HUDEP-2 (cell line): Measurements from ENCODE around the gene HSPG2.
A peak's percentile ranks its signal among the peaks of the same experiment; 100 is the strongest.

Source experiments
- DNase-seq, 76 experiments: peaks; one replicate each; lab custom pipeline; 2025; ENCODE audit not compliant: unreplicated experiment in 76 of 76; lab: John Stamatoyannopoulos, UW

The HSPG2 gene

GRCh38 chr1:21852282-21853130 lies 84.6 kb downstream of the HSPG2 start:
- DNase-seq = peak in 5 of 76 experiments; percentile 20 to 48 (median 23)

DNA sequence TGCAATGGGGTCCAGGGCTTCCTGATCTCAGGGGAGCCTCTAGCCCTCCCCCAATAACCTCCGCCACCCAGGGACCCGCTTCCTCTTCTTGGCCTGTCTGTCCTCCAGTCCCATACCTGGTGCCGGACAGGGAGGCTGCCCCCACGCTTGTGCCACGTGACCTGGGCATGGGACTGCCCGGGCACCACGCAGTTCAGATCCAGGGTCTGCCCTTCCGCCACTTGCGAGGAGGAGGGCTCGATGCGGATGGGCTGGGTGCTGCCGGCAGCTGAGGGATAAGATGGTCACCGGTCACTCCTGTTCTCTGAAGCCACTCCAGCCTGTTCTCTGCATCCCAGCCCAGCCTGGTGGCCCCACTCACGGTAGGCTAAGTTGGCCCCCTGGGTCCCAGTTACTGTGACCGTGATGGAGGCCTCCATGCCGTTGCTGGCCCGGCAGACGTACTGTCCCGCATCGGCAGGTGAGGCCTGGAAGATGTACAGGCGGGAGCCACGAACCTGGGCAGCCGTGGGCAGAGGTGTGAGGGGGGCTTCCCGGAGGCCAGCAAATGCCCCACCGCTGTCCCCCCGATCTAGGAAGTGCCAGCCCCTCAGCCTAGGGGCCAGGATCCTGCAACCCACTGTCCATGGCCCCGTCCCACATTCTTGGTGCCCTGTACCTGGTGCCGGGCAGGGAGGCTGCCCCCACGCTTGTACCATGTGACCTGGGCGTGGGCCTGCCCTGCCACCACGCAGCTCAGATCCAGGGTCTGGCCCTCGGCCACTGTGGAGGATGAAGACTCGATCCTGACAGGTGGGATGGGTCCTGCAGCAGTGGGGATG lies 85.5 kb downstream of the HSPG2 start:
- no peak for DNase-seq

GRCh38 chr1:21849909-21850576 lies 87.1 kb downstream of the HSPG2 start:
- no peak for DNase-seq

- no peak for DNase-seq
These were observed 88.5 kb downstream of the HSPG2 start for GRCh38 chr1:21848524-21849174.

DNA sequence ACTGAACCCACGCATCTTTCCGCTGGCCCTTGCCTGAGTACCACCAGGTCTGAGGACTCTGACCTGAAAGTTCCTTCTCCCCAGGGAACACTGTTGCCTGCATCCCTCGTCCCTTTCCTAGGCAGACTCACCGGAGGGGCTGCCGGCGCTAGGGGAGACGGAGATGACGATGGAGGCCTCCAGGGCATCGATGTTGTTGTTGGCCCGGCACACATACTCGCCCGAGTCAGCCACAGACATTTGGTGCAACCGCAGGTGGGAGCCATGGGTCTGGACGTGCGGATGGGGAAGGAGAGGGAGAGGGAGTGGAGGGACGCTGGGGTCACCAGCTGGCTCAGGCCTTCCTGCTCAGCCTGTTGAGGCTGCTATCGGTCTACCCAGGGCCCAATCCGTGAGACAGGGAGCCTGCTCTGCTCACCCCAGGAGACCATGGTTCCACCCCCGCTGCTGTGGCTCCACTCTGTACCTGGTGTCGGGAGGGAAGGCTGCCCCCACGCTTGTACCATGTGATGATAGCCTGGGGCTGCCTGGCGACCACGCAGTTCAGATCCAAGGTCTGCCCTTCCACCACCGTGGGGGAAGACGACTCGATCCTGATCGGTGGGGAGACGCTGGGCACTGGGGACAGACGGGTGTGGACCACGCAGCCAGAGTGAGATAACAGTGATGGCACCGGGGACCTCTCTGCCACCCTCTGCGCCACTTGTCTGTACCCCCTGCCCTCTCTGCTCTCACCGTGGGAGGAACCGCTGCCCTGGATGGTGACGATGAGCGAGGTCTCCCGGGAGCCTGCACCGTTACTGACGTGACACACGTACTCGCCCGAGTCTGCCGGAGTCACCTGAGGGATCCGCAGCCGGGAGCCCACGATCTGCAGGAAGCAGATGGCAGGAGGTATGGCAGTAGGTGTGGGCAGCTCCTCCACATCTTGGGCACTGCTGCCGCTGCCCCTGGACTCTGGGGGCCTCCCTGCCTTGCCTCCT lies 89.6 kb downstream of the HSPG2 start:
- DNase-seq = no peak

DNA sequence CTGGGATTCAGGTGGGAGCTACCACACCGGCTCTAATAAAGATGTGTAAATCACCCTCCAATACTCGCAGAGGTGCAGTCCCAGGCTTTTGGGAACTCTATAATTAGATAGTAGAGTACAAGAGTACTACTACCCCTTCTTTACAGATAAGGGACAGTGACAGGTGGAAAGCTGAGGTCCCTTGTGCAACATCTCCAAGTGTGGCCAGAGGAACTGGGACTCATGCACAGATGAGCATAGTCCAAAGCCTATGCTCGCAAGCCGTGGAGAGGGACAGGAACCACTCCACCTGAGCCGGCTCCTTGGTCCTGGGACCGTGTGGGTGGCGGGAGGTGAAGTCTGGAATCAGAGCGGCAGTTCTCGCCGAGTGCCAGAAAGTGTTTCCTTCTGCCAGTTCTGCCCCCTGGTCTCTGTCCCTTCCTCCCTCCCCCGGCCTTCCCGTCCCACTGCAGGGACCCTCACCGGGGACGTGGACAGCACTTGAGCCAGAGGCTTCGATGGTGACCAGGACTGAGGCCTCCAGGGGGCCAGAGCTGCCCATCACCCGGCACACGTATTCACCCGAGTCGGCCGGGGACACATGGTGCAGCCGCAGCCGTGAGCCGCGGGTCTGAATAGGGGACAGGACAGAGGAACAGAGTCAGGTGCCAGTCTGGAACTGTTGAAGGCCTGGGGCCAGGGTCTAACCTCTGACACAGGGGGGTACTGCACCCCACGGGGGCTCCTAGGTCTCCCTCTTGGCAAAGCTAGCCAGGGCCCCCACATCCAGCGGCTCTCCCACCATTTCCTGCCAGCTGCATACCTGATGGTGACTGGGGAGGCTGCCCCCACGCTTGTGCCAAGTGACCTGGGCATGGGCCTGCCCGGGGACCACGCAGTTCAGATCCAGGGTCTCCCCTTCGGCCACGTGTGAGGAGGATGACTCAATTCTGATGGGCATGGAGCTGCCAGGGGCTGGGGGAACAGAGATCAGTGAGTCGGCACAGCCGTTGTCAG lies 91.2 kb downstream of the HSPG2 start:
- DNase-seq = no peak

GRCh38 chr1:21843996-21844395 lies 93.1 kb downstream of the HSPG2 start:
- DNase-seq = no peak

DNA sequence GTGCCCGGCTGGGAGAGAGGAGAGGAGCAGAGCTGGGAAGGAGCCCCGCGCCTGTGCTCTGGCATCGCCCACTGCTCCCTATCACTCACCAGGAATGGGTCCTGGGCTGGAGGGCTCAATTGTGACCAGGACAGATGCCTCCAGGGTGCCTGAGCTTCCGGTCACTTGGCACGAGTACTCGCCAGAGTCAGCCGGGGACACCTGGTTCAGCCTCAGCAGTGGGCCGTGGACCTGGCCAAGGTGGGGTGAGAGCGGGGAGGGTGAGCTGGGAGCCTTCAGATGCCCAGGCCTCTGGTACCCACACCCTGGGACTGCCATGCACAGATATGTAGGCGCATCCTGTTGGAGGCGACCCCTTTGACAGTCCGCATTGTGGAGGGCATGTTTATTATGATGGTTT lies 93.9 kb downstream of the HSPG2 start:
- no peak for DNase-seq

DNA sequence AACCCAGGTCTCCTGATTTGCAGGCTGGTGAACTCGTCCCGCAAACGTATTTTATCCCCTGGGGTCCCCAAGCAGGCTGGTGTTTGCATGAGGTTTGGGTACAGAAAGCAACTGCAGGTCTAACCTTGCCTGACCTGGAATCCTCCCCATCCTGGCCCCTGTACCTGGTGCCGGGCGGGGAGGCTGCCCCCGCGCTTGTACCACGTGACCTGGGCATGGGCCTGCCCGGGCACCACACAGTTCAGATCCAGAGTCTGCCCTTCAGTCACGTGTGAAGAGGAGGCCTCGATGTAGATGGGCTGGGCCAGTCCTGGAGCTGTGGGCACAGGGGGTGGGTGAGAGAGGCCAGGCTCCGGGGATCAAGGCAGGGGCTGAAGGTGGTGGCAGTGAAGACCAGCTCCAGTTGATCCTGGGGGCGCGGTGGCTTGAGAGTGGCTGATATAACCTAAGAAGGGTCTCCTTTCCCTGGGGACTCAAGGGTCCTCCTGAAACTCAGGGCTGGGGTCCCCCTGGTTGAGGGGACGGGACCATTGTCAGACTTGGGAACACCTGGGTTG lies 94.4 kb downstream of the HSPG2 start:
- DNase-seq = no peak

- DNase-seq = no peak
These were observed 95.2 kb downstream of the HSPG2 start for GRCh38 chr1:21841852-21842466.

GRCh38 chr1:21840981-21841380 lies 96.1 kb downstream of the HSPG2 start:
- DNase-seq = no peak

GRCh38 chr1:21839337-21840037 lies 97.6 kb downstream of the HSPG2 start:
- DNase-seq = no peak

DNA sequence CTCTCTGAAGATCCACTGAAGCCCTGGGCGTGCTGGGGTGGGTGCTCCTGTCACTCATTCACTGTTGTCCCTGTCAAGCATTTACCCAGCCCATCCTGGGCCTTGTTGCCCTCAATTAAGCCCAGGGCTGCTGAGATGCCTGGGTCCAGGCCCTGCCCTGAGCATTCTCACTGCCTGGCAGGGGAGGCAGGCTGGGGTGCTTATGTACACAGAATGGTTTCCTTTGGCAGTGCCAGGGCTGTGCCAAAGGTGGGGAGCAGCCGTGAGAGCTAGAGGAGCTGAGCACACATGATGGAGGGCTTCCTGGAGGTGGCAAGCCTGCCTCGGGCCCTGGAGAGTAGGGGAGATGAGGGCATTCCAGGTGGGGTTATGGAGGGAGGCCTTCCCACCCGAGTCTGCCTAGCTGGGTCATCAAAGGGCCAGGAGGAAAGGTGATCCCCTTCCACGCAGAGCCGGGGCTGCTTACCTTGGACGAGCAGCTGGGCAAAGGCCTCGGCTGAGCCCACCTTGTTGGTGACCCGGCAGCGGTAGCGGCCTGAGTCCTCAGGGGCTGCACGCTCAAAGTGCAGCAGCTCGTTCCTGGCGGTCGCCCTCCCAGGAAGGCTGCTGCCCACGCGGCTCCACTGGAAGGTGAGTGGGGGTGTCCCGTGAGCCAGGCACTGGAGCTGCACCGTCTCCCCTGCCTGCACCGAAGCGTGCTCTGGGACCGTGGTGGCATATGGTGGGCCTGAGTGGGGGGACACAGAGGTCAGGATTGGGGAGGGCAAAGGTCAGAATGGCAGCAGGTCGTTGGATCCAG lies 98.6 kb downstream of the HSPG2 start:
- no peak for DNase-seq

- DNase-seq = no peak
These were observed 99.6 kb downstream of the HSPG2 start for GRCh38 chr1:21837476-21837875.

DNA sequence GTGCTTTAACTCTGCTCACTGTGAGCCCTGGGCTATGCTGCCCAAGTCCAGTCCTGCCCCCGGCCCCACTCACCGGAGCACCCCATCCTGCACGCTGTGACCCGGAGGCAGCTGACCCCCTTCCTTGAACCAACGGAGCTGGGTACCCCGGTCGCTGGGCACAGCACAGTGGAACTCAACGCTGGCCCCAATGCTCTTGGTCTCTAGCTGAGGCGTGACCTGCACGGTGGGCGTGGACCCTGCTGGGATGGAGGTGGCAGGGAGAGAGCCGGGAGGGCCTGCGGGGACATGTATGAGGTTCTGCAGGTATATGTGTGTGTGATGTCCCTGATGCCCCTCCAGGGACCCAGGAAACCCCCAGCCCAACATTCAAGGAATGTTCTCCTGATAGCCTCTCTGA lies 100.4 kb downstream of the HSPG2 start:
- no peak for DNase-seq

DNA sequence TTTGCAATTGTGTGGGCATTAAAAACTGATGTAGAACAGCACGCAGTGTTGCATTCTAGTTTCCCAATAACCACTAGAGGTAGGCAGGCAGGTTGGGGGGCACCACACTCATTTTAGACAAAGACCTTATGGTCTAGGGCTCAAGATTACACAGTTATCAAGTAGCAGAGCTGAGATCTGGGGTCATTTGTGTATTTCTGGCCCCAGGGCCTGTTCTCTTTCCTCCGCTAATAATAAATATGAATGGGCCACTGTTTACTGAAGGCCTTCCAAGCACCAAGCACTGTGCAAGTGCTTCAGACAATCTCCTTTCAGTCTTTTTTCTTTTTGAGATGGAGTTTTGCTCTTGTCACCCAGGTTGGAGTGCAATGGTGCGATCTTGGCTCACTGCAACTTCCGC lies 101.1 kb downstream of the HSPG2 start:
- DNase-seq = no peak
